ENCODE data around the gene SH3BP2.

SH3BP2 gene

DNA sequence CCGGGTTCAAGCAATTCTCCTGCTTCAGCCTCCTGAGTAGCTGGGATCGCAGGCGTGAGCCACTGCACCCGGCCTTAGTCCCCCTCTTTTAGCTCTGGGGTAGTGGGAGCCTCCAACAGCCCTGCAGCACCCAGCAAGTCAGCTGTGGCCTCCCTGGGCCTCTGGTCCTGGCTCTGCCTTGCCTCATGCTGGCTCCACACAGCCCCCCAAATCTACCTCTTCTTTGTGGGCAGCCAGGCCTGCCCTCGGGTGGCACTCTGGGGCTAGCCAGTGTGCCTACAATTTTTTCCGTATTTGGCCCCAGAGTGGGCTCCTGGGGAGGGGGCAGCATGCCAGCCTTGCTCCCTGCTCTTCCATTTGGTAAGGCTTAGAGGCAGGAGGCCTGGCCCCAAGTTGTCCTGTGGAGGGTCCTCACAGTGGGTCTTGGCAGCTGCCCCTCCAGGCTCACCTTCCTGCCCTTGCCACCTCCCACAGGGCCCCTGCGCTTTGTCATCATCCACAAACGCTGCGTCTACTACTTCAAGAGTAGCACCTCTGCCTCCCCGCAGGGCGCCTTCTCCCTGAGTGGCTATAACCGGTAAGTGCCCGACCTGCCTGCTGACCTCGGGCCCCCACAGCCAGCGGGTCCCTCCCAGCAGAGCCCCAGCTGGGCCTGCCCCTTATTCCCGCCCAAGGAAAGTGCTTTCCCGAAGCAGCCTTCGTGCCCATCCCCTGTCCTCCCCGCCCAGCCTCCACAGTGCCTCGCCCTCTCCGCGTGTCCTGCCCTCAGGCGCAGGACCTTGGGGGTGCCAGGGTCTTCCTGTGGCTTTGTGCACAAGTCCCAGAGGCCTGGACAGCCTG, 29.8 kb downstream of the SH3BP2 start:
- DNase-seq, result no peak

DNA sequence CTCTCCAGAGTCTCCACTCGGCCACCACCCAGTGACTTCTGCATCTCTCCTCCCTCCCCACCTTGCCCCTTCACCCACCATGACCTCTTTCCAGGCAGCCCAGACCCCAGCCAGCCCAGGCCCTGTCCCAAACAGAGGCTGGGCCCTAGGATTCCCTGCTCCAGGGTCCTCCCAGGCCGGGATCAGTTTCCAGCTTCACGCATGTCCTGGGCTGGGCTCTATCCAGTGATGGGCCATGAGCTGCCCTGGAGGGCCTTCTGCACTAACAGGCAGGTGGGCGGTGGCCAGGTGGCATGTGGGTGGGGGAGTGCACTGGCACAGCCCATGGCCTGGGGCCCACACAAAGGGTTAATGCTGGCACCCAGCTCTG, 30.4 kb downstream of the SH3BP2 start:
- no peak for DNase-seq

DNA sequence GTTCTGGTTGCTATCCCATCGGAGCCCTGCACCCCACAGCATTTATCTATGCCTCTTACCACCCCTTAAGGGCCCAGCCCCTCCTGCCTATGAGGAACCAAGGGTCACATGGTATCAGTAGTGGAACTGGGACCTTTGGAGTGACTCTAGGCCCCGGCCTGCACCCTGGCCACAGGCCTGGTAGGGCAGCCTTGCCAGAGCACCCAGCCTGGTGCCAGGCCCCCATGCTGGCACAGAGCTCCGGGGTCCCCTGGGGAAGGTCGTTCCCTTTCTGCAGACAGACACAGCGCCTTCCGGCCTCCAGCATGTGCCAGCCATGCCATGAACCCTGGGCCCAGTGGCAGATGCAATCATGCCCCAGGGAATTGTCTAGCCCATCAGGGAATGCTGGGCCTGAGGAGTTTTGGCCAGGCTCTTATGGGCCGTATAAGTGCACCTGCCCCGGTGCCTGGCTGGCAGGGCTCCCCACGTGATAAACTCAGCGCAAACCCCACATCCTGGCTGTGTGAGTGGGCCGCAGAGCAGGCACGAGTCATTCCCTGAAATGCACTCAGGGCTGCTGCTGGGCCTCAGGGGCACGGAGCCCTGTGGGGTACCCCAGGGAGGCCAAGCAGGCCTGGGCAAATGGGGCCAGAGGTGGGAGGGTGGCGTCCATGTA, 30.9 kb downstream of the SH3BP2 start:
- DNase-seq, result no peak

DNA sequence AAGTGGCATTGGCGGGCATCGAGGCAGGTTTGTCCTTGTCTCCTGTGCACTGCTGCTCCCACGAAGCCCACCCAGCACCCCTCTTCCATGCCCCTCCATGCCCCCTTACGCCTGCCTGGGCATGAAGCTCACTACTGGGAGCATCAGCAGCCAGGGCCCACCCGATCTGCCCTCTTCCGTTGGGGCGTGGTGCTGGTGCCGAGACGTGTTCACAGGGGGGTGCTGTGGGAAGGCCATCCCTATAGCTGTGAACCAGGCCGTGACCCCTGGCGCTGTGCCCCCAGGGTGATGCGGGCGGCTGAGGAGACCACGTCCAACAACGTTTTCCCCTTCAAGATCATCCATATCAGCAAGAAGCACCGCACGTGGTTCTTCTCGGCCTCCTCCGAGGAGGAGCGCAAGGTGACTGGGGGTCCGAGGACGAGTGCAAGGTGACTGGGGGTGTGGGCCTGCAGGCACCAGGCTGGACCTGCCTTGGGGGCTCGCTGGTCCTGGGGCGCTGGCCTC, 31.5 kb downstream of the SH3BP2 start:
- DNase-seq, result no peak

DNA sequence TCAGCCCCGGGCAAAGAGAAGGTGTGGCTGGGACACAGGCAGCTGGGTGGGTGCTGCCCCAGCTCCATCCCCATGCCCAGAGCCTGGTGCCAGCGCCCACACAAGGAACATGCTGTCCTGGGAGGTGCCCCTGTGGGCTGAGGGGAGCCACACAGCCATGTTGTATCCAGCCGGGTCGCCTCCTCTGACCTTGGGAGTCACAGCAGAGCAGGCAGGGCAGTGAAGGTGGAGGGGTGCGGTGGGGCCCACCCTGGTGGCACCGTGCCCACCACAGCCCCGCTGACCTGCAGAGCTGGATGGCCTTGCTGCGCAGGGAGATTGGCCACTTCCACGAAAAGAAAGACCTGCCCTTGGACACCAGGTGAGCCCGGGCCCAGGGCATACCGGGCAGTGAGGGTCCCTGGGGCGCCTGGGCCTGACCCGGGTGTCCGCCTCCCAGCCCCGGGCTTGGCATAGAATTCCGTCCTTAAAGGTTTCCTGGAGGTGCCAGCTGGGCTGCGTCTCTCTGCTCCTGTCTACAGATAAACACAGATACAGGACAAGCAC, 32.0 kb downstream of the SH3BP2 start:
- no peak for DNase-seq

DNA sequence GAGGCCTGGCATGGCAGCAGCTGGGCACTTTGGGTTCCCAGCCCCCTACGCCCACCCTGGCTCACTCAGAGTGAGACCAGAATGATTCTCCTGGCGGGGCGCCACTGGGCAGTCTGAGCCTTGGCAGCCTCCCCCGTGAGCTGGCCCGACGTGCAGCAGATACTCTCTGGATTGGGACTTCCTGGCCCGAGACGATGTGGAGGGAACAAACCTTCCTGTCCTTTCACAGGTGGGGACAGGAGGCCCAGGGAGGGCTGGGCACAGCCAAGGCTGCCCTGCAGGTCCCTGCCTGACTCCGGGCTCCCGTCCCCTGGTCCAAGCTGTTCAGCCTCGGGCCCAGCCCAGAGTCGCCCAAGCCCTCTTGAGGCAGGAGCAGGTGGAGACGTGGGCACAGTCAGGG, 32.9 kb downstream of the SH3BP2 start:
- DNase-seq, result no peak

DNA sequence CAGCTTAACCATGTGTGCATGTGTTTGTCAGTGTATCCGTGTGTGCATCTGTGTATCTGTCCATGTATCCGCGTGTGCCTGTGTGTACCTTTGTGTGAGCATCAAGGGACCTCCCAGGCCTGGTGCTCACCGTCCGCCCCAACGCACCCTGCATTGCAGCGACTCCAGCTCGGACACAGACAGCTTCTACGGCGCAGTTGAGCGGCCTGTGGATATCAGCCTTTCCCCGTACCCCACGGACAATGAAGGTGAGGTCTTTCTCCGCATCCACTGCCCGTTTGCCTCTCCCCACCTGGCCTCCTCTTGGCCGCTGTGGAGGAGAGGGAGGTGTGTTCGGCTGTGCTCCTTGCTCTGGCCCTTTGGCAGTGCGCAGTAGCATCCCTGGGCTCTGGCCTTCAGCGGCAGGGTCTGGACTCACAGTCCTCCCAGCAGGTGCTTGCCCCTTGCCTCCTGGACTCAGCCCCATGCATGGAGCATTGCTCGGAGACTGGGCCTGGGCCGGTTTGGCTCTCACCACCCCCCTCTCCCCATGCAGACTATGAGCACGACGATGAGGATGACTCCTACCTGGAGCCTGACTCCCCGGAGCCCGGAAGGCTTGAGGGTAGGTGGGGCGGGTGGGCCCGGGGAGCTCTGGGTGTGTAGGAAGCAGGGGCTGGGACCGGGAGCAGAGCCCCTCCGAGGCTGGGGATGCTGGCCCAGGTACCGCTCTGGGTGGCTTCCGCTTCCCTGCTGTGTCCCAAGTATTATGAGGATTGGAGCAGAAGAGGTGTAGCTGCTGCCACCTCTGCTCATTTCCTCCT, 34.4 kb downstream of the SH3BP2 start:
- DNase-seq, result no peak

DNA sequence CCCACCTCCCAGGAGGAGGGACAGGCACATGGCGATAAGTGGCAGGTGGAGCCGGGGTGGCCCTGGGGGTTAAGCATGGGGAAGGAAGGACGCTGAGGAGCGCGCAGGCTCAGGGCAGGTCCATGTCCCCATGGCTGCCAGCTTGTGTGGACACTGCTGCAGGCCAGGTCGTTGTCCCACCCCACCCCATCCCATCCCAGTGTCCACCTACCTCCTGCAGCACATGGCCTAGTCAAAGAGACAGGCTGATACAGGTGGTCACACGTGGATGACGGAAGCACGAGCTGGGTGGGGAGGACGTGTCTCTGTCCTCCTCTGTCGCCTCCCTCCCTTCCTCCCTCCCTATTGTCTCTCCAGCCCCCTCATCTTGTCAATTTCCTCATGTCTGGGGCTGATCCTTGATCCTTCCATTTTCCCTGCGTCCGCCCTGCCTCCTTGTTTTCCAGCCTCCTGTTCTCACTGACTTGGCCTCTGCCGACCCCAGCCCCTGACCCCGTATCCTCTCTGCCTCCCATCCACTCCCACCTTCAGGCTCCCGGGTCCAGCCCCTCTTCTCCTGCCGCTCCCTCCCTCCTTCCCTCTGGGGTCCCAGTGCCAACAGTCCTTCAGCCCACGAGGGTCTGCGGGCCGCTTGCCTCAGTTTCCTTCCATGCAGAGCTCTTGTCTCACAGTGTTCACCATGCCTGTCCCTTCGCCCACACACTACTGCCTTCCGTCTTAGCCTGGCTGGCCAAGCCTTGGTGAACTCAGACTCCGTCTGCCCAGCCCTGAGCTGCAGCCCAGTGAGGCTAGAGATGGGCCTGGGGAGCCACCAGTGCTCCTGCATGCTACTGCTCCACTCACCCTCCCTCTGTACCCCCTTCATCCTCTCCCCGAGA, 35.2 kb downstream of the SH3BP2 start:
- DNase-seq, result no peak

DNA sequence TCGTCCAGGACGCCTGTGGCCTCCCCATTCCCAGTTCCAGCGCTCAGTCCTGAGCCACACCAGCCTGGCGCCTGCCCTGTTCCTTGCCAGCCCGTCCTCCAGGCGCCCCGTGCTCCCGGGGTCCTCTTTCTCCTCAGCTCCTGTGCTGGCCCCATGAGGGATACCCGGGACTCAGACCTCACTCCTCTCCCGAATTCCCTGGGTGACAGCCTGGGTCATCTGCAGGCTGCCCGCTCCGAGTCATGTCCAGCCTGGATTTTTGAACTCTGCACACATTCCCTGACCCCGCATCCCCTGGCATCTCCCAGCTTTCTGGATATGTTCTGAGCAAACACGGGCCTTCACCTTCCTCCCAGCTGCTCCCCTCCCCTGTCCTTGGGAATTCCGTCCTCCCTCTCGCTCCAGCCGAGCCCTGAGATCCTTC, 35.9 kb downstream of the SH3BP2 start:
- DNase-seq, result no peak

DNA sequence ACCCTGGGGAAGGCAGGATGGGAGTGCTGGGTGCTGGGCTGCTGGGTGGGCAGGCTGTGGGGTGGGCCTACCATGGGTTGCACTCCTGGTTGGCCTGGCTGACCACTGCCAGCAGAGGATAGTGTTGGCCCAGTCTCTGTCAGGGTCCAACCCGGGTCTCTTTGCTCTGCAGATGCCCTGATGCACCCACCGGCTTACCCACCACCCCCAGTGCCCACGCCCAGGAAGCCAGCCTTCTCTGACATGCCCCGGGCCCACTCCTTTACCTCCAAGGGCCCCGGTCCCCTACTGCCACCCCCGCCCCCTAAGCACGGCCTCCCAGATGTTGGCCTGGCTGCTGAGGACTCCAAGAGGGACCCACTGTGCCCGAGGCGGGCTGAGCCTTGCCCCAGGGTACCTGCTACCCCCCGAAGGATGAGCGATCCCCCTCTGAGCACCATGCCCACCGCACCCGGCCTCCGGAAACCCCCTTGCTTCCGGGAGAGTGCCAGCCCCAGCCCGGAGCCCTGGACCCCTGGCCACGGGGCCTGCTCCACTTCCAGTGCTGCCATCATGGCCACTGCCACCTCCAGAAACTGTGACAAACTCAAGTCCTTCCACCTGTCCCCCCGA, 36.5 kb downstream of the SH3BP2 start:
- DNase-seq, result no peak

DNA sequence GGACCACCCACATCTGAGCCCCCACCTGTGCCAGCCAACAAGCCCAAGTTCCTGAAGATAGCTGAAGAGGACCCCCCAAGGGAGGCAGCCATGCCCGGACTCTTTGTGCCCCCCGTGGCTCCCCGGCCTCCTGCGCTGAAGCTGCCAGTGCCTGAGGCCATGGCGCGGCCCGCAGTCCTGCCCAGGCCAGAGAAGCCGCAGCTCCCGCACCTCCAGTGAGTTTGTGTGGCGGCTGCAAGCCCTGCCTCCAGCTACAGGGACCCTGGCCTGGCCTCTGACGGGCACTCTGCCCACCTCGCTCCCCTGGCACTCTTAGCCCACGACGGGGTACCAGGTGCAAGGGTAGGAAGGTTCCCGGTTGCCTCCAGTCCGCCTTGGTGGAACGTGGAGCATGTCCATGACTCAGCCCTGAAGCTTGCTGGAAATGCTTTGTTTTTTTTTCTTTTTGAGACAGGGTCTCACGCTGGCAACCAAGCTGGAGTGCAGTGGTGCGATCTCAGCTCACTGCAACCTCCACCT, 37.1 kb downstream of the SH3BP2 start:
- no peak for DNase-seq

DNA sequence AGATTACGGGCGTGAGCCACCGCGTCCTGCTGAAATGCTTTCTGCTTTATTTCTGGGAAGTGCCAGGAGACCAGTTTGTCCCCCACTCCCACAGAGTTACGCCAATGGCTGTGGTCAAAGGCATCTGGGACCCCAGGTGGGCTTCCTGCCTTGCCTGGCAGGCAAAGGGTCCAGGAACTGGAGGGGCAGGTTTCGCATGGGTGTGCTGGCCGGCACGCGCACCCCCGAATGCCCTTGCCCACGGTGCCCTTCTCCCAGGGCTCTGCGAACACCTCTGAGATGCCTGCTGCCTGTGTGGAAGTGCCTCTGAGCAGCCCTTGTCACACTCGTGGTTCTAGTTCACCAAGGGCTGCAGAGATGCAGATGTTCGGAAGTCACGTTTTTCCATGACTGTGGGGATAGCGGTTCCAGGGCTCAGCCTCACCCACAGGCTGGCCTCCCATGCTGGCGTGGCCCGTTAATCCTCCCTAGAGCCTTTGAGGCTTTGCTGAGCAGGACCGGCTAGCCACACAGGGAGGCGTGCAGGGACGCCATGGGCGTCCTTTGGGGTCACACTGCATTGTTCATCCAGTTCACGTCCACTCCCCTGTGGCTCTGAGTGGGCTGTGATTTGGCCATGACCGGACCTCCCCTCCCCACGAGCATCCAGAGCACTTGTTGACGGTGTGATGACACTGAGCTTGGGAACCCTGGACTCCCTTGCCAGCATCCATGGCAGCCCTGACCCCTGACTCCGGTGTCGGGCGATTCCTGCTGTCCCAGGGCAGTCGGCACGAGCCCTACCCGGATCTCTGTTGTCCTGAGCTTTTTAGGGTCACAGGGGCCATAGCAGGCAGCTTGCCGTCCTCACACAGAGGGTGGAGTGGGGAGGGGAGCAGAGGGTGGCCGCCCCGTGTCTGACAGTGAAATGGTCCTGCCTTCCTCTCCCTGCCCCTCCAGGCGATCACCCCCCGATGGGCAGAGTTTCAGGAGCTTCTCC, 38.0 kb downstream of the SH3BP2 start:
- no peak for DNase-seq

DNA sequence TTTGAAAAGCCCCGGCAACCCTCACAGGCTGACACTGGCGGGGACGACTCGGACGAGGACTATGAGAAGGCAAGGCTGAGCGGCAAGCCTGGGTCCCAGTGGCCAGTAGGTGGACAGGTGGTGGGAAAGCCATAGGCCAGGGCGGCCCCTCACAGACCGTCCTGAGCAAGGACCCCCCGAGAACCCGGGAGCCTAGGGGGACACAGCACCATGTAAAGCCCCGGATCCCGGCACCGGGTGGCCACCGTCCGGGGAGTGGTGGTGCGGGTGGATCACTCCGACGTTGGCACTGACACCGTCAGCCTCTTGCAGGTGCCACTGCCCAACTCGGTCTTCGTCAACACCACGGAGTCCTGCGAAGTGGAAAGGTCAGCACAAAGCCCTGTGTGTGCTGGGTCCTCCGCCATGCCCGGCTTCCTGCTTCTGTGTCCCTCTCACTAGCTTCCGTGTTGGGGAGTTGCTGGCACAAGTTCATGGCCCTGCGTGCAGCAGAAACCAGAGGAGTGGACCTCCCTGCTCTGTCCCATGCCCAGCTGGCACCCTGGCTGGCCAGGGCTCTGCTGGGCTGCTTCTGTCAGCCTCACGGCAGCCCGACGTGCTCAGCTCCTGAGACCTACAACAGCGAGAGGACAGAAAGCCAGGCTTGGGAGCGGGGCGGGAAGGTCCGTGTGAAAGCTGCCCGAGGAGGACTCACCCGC, 38.9 kb downstream of the SH3BP2 start:
- DNase-seq, result no peak

DNA sequence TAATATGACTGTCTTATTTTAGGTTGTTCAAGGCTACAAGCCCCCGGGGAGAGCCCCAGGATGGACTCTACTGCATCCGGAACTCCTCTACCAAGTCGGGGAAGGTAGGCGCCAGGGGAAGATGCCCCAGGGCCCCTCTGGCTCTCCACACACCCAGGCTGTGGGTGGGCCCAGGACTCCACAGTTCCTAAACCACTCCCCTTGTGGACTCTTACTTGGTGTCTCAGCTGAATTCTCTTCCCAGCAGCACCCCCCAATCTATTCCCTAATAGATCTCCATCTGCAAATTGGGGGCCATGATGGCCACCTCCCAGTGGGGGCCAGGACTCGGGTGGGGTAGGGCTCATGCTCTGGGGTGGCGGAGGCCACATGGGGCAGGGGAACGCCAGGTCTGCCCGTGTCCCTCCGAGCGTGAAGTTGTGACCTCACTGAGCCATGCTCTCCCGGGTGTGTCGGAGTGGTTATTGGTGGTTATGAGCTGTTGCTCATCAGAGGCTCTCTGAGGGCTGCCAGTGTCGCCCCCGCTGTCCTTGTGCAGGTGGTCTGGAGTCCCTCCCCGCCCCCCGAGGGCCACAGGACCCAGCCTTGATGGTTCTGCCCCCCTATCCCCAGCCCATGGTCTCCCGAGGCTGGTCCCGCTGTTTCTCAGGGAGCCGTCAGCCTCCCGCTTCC, 39.6 kb downstream of the SH3BP2 start:
- no peak for DNase-seq

DNA sequence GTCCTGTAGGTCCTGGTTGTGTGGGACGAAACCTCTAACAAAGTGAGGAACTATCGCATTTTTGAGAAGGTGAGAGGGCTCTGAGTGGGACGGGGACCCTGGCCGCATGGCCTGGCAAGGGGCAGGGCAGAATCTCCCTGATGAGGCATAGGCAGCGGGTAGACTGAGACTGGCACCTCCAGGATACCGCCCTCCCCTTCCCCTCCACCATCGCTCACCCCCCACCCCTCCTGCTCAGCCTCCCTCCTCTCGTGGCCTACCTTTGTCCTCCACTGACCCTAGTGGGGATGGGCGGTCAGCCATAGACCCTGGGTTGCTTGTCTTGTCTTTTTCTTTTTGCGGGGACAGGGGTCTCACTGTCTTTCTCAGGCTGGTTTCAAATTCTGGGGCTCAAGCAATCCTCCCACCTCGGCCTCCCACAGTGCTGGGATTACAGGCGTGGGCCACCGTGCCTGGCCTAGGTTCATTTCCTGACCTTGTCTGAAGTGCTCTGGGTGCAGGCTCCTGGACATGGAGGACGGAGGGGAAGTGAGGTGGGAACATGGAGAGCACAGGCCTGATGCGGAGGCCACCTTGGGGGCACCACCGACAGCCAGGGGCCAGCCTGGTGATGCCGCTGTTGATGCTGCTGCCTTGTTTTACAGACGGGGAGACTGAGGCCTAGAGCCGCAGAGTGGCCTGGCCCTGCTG, 40.2 kb downstream of the SH3BP2 start:
- DNase-seq, result no peak

DNA sequence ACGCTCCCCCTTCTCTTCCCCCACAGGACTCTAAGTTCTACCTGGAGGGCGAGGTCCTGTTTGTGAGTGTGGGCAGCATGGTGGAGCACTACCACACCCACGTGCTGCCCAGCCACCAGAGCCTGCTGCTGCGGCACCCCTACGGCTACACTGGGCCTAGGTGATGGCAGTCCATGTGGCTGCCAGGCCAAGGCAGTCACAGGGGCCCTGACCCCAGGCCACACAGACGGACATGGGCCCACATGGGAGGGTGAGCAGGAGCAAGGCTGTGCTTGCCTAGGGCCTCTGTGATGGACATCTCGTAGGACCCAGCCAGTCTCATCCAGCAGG, 40.8 kb downstream of the SH3BP2 start:
- no peak for DNase-seq

DNA sequence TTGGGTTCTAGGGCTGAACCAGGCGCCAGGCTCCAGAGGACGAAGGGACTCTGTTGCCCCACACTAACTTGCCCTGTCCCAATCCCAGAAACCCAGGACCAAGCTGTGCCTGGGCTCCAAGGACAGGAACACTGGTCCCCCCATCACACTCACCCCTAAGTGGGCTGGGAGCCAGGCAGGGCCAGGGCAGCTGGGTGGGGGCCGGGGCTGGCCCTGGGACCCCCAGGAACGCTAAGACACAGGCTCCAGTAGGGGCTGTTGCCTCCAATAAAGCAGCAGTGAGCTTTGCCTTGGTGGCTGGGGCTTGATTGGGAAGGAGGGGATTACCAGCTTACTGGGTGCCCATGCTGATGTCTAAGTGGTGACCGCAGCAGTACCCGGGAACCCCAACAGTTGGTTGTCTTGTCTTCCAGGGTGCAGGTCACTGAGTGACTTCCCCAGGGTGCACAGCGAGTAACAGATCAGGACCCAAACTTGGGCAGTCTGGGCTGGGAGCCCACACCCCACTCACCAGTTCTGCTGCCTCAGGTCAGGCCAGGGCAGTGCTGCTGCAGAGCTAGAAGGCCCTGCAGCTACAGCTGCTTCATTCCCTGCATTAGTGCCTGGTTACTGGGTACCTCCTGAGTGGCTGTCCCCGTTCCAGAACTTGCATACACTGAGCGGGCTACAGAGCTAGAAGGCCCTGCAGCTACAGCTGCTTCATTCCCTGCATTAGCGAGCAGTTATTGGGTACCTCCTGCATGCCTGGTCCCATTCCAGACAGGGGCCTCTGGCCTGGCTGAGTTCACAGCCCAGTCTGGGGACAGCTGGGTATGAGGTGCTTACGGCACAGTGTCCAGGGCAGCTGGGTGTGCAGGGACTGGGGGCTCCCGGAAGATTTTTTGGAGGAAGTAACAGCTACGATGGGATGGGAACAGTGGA, 41.4 kb downstream of the SH3BP2 start:
- no peak for DNase-seq

All from DMS79 treated with DMSO at 0.1 percent for 48 hours (cell line).